ENCODE data around the gene SYNC.

DNA sequence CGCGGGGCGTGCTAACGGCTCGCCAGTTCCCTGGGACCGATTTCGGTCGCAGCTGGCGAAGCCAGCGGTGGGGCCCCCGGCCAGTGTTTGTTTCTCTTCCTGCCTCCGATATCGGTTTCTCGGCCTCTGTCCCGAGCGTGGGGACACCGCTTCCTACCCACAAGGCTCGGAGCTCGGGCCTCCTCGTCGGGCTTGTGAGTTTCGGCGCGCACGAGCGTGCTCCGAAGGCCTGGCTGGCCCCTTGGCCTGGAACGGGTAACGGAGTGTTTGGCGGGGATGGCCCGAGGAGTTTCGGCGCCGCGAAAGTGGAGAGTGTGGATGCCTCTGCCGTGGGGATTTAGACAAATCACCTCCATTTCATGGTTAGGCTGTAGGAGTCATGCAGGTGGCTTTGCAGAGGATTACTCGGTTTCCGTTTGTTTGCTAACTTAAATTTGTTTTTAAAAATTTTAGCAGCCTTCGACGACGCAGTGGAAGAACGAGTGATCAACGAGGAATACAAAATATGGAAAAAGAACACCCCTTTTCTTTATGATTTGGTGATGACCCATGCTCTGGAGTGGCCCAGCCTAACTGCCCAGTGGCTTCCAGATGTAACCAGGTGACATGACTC, 51.0 kb downstream of the SYNC start:
- no peak for TF ChIP-seq POLR2A (IDR thresholded peaks at IDR 0.05; ENCODE audit: low read depth)
- TF ChIP-seq, protein P1, sequence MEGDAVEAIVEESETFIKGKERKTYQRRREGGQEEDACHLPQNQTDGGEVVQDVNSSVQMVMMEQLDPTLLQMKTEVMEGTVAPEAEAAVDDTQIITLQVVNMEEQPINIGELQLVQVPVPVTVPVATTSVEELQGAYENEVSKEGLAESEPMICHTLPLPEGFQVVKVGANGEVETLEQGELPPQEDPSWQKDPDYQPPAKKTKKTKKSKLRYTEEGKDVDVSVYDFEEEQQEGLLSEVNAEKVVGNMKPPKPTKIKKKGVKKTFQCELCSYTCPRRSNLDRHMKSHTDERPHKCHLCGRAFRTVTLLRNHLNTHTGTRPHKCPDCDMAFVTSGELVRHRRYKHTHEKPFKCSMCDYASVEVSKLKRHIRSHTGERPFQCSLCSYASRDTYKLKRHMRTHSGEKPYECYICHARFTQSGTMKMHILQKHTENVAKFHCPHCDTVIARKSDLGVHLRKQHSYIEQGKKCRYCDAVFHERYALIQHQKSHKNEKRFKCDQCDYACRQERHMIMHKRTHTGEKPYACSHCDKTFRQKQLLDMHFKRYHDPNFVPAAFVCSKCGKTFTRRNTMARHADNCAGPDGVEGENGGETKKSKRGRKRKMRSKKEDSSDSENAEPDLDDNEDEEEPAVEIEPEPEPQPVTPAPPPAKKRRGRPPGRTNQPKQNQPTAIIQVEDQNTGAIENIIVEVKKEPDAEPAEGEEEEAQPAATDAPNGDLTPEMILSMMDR (IDR thresholded peaks at IDR 0.05), result no peak
- TF ChIP-seq EP300 (IDR thresholded peaks at IDR 0.05), result no peak

Measured in esophagus muscularis mucosa (tissue), 4 donors.